ENCODE results near the gene NELFB. TPM values are rescaled to one million over a fixed set of nuclear protein-coding genes. Genes with fewer than 3 reads are reported as not detected.

Gene NELFB
- polyA plus RNA-seq, 3 donors: 17.3 to 44.2 (median 18.8) TPM

- Histone ChIP-seq H3K27ac (ENCODE audit: low read depth in 1 of 2, low read length in 2 of 2) (no peak overlapping the region), H3K9ac (ENCODE audit: insufficient read depth, low read length, poor library complexity, severe bottlenecking) (no peak overlapping the region), H3K4me3 (replicated peaks in 1 of 3; ENCODE audit: low read depth in 2 of 3, low read length in 3 of 3) (no peak overlapping the region), H3K4me1 (ENCODE audit: control insufficient read depth in 1 of 2, insufficient read depth in 2 of 2, low read length in 2 of 2) (peaks cover 33 to 54% of the 10 kb centered on the region in 2 donors), H2AFZ (ENCODE audit: insufficient read depth, low read depth, low read length, poor library complexity, severe bottlenecking) (no peak overlapping the region), H3K36me3 (replicated peaks in 1 of 2; ENCODE audit: control insufficient read depth in 1 of 2, insufficient read depth in 2 of 2, low read length in 2 of 2) (peaks cover 9 to 12% of the 10 kb centered on the region in 2 donors), H4K20me1 (ENCODE audit: insufficient read depth, low read length) (no peaks in the 10 kb centered on the region), H3K4me2 (replicated peaks; ENCODE audit: extremely low read depth, low read length, poor library complexity, severe bottlenecking) (no peak overlapping the region), H3K9me3 (replicated peaks in 1 of 2; ENCODE audit: control insufficient read depth in 1 of 2, insufficient read depth in 1 of 2, low read length in 2 of 2) (no peaks in the 10 kb centered on the region), H3K79me2 (ENCODE audit: insufficient read depth, low read length) (no peaks in the 10 kb centered on the region), H3K27me3 (ENCODE audit: control insufficient read depth in 2 of 2, insufficient read depth in 2 of 2, low read length in 2 of 2) (peaks cover 0 to 14% of the 10 kb centered on the region in 2 donors)
- intact Hi-C loops (cut with micrococcal nuclease): loop anchor here in 1 of 2 donors (5.0 kb wide), 1 partner anchor 93 kb away; no protein-coding TSS in a partner anchor
- peaks cover 23% of the 10 kb centered on the region for H3K4me1 Mint-ChIP-seq
- no peaks in the 10 kb centered on the region for H3K9me3 Mint-ChIP-seq
- H3K4me3 Mint-ChIP-seq: peak overlapping the region in 1 of 2 donors; percentile 26
- H3K27me3 Mint-ChIP-seq (ENCODE audit: low read depth in 3 of 3): peaks cover 3 to 22% (median 13%) of the 10 kb centered on the region in 3 donors
- WGBS (ENCODE audit: insufficient coverage): 94% methylated on average over 52 of the region's 52 CpGs
- no peak for DNase-seq
- no peak overlapping the region for H3K27ac Mint-ChIP-seq
- H3K36me3 Mint-ChIP-seq: peaks cover 7 to 11% of the 10 kb centered on the region in 2 donors
- TF ChIP-seq, protein P1, sequence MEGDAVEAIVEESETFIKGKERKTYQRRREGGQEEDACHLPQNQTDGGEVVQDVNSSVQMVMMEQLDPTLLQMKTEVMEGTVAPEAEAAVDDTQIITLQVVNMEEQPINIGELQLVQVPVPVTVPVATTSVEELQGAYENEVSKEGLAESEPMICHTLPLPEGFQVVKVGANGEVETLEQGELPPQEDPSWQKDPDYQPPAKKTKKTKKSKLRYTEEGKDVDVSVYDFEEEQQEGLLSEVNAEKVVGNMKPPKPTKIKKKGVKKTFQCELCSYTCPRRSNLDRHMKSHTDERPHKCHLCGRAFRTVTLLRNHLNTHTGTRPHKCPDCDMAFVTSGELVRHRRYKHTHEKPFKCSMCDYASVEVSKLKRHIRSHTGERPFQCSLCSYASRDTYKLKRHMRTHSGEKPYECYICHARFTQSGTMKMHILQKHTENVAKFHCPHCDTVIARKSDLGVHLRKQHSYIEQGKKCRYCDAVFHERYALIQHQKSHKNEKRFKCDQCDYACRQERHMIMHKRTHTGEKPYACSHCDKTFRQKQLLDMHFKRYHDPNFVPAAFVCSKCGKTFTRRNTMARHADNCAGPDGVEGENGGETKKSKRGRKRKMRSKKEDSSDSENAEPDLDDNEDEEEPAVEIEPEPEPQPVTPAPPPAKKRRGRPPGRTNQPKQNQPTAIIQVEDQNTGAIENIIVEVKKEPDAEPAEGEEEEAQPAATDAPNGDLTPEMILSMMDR (IDR thresholded peaks at IDR 0.05): no peak
Measured at GRCh38 chr9:137220317-137221094, 34.6 kb upstream of the NELFB start.

DNA sequence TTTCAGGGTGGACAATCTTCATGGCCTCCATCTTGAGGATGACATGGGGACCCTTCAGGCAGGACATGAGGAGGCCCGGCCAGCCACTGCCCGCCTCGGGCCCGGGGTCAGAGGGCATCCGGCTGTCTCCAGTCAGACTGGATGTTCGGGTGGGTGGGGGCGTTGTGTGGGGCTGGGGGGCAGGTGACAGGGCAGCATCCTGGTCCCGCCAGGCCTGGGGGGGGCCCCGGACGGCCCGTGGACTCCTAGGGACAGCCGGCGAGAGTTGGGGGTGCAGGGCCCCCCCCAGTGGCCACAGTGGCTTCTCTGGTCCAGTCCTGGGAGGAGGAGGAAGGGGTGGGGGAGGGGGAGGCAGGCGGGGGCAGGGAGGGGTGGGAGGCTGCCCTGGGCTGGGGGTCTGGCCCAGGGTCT is 34.0 kb upstream of the NELFB start:
- peaks cover 23% of the 10 kb centered on the region for H3K4me1 Mint-ChIP-seq
- TF ChIP-seq, protein P1 (IDR thresholded peaks at IDR 0.05): no peak
- no peak overlapping the region for H2AFZ ChIP-seq (ENCODE audit: insufficient read depth, low read depth, low read length, poor library complexity, severe bottlenecking)
- H3K9me3 ChIP-seq (replicated peaks in 1 of 2; ENCODE audit: control insufficient read depth in 1 of 2, insufficient read depth in 1 of 2, low read length in 2 of 2): no peaks in the 10 kb centered on the region
- no peaks in the 10 kb centered on the region for H3K9me3 Mint-ChIP-seq
- no peak for DNase-seq
- peaks cover 3 to 6% of the 10 kb centered on the region in 2 donors for H3K36me3 ChIP-seq (replicated peaks in 1 of 2; ENCODE audit: control insufficient read depth in 1 of 2, insufficient read depth in 2 of 2, low read length in 2 of 2)
- peak overlapping the region in 1 of 2 donors; percentile 26 for H3K4me3 Mint-ChIP-seq
- H3K79me2 ChIP-seq (ENCODE audit: insufficient read depth, low read length): no peaks in the 10 kb centered on the region
- intact Hi-C loops (cut with micrococcal nuclease): loop anchor here in 1 of 2 donors (5.0 kb wide), 1 partner anchor 94 kb away; no protein-coding TSS in a partner anchor
- peaks cover 0 to 14% of the 10 kb centered on the region in 2 donors for H3K27me3 ChIP-seq (ENCODE audit: control insufficient read depth in 2 of 2, insufficient read depth in 2 of 2, low read length in 2 of 2)
- H3K4me1 ChIP-seq (ENCODE audit: control insufficient read depth in 1 of 2, insufficient read depth in 2 of 2, low read length in 2 of 2): peaks cover 33 to 54% of the 10 kb centered on the region in 2 donors
- H3K4me2 ChIP-seq (replicated peaks; ENCODE audit: extremely low read depth, low read length, poor library complexity, severe bottlenecking): no peak overlapping the region
- H3K9ac ChIP-seq (ENCODE audit: insufficient read depth, low read length, poor library complexity, severe bottlenecking): no peak overlapping the region
- no peak overlapping the region for H3K4me3 ChIP-seq (replicated peaks in 1 of 3; ENCODE audit: low read depth in 2 of 3, low read length in 3 of 3)
- no peak overlapping the region for H3K27ac Mint-ChIP-seq
- H4K20me1 ChIP-seq (ENCODE audit: insufficient read depth, low read length): no peaks in the 10 kb centered on the region
- H3K36me3 Mint-ChIP-seq: peaks cover 5% of the 10 kb centered on the region in 2 donors
- peaks cover 3 to 22% (median 13%) of the 10 kb centered on the region in 3 donors for H3K27me3 Mint-ChIP-seq (ENCODE audit: low read depth in 3 of 3)
- no peak overlapping the region for H3K27ac ChIP-seq (ENCODE audit: low read depth in 1 of 2, low read length in 2 of 2)
- WGBS (ENCODE audit: insufficient coverage): 100% methylated on average over 2 of the region's 14 CpGs
